B cell (primary cell): Measurements from ENCODE around the gene NDC80. TPM values are rescaled to one million over a fixed set of nuclear protein-coding genes. Genes with fewer than 3 reads are reported as not detected.

ENCODE experiments used
- ATAC-seq: fragments of 200-7000 bp; cut with Tn5 transposase; one replicate; pipeline ENCODE4 v1.10.0; 2021; ENCODE audit warnings: low read depth, mild to moderate bottlenecking, moderate number of reproducible peaks, moderate library complexity
- CTCF ChIA-PET: fragments of 350-600 bp; sonication (Branson Sonifier 250); formaldehyde crosslinking; loops from one replicate; lab custom pipeline; 2021; ENCODE audit warnings: antibody characterized with exemption, inconsistent platforms; lab: Charles Lee
- POLR2A ChIA-PET: fragments of 350-600 bp; sonication (Branson Sonifier 250); formaldehyde crosslinking; loops from one replicate; lab custom pipeline; 2021; ENCODE audit warnings: antibody characterized with exemption; lab: Charles Lee
- DNase-seq: peaks from one replicate; pipeline ENCODE4 v3.0.0; 2013
- H2AFZ ChIP-seq: 2 replicates; pipeline ENCODE4 v1.6.1; 2012; ENCODE audit warnings: mild to moderate bottlenecking, low read depth, low read length; ENCODE audit not compliant: insufficient read depth, poor library complexity, severe bottlenecking
- H3K27ac ChIP-seq, 2 donors: 1 replicate in 1 of 2; 2 replicates in 1 of 2; pipeline ENCODE4 v1.5.1; 2012 to 2013; ENCODE audit warnings: low read length in 2 of 2, mild to moderate bottlenecking in 2 of 2, moderate library complexity in 1 of 2
- H3K27me3 ChIP-seq, 4 experiments: fragments of 200-600 bp in 1 of 4; sonication (generic) in 1 of 4; replicated peaks in 1 of 4; 1 replicate in 2 of 4; 2 replicates in 2 of 4; pipeline versions ENCODE4 v1.6.1 to v1.7.0; 2013 to 2016; ENCODE audit warnings: low read length in 3 of 4, mild to moderate bottlenecking in 2 of 4, mixed read lengths in 1 of 4, moderate library complexity in 1 of 4; ENCODE audit not compliant: insufficient read depth in 4 of 4, control insufficient read depth in 3 of 4; ENCODE audit errors: control extremely low read depth in 1 of 4
- H3K36me3 ChIP-seq, 2 experiments: replicated peaks in 1 of 2; 1 replicate in 1 of 2; 2 replicates in 1 of 2; pipeline versions ENCODE4 v1.6.1 to v1.7.1; 2013; ENCODE audit warnings: low read length in 1 of 2; ENCODE audit not compliant: insufficient read depth in 2 of 2, control insufficient read depth in 1 of 2; ENCODE audit errors: control extremely low read depth in 1 of 2, extremely low read depth in 1 of 2
- H3K4me1 ChIP-seq, 2 donors: fragments of 200-600 bp in 1 of 2; sonication (generic) in 1 of 2; 1 replicate in 1 of 2; 2 replicates in 1 of 2; pipeline versions ENCODE4 v1.5.1 to v1.6.1; 2013 to 2017; ENCODE audit warnings: low read length in 2 of 2; ENCODE audit not compliant: control insufficient read depth in 2 of 2, insufficient read depth in 2 of 2
- H3K4me2 ChIP-seq: replicated peaks from 2 replicates; pipeline ENCODE3; 2012; ENCODE audit warnings: mild to moderate bottlenecking, low read depth, low read length; ENCODE audit not compliant: poor library complexity, severe bottlenecking
- H3K4me3 ChIP-seq, 5 experiments: fragments of 200-600 bp in 1 of 5; sonication (generic) in 1 of 5; 1 replicate in 3 of 5; 2 replicates in 2 of 5; pipeline versions ENCODE4 v1.5.1 to v1.7.0; 2011 to 2016; ENCODE audit warnings: low read length in 4 of 5, mild to moderate bottlenecking in 4 of 5, low read depth in 2 of 5, control low read depth in 1 of 5, moderate library complexity in 1 of 5; ENCODE audit not compliant: insufficient read depth in 1 of 5; ENCODE audit errors: control extremely low read depth in 1 of 5, extremely low read depth in 1 of 5
- H3K79me2 ChIP-seq: fragments of 200-600 bp; sonication (generic); one replicate; pipeline ENCODE4 v1.6.0; 2016; ENCODE audit warnings: low read length; ENCODE audit not compliant: control insufficient read depth, insufficient read depth
- H3K9ac ChIP-seq: fragments of 200-600 bp; sonication (generic); 2 replicates; pipeline ENCODE4 v1.6.1; 2017; ENCODE audit warnings: mild to moderate bottlenecking, low read length, moderate library complexity
- H3K9me3 ChIP-seq, 3 donors: one replicate each; pipeline versions ENCODE4 v1.6.1 to v1.7.1; 2013; ENCODE audit warnings: low read length in 2 of 3; ENCODE audit not compliant: control insufficient read depth in 2 of 3, insufficient read depth in 1 of 3; ENCODE audit errors: control extremely low read depth in 1 of 3
- H4K20me1 ChIP-seq: 2 replicates; pipeline ENCODE4 v1.6.0; 2012; ENCODE audit warnings: mild to moderate bottlenecking, low read length; ENCODE audit not compliant: insufficient read depth, control insufficient read depth, poor library complexity, severe bottlenecking
- H3K27ac Mint-ChIP-seq: one replicate; pipeline ENCODE4 v1.8.0; 2021; ENCODE audit warnings: mixed read lengths
- H3K27me3 Mint-ChIP-seq: one replicate; pipeline ENCODE4 v1.8.0; 2021; ENCODE audit warnings: mixed read lengths
- H3K4me1 Mint-ChIP-seq: one replicate; pipeline ENCODE4 v1.8.0; 2021; ENCODE audit warnings: mixed read lengths
- H3K4me3 Mint-ChIP-seq: one replicate; pipeline ENCODE4 v1.8.0; 2021; ENCODE audit warnings: mixed read lengths
- H3K9me3 Mint-ChIP-seq: one replicate; pipeline ENCODE4 v1.8.0; 2022; ENCODE audit warnings: mixed read lengths; ENCODE audit not compliant: insufficient read depth
- CTCF ChIP-seq: fragments of 200-600 bp; IDR thresholded peaks from one replicate; pipeline ENCODE4 v1.8.0; 2022; ENCODE audit warnings: antibody characterized with exemption, mild to moderate bottlenecking
- EZH2 ChIP-seq: IDR thresholded peaks from 2 replicates; pipeline ENCODE4 v1.6.1; 2012; ENCODE audit warnings: borderline replicate concordance, low read depth, mild to moderate bottlenecking, moderate library complexity, low read length; ENCODE audit not compliant: insufficient read depth, poor library complexity, severe bottlenecking
- WGBS: methylation state at CpG from one replicate; pipeline ENCODE4 v1.1.5; 2013; ENCODE audit warnings: missing lambda C conversion rate; ENCODE audit not compliant: insufficient coverage; 5-methylcytosine and 5-hydroxymethylcytosine counted together
- intact Hi-C: fragments of 100-400 bp; cut with micrococcal nuclease; formaldehyde crosslinking; loops from one replicate; pipeline ENCODE4 v1.10.0; 2022
- polyA plus RNA-seq: library from polyadenylated mRNA; depleted of rRNA; stranded (reverse); fragments of >200 nt; gene quantifications from 2 replicates; pipeline ENCODE4 v1.2.3, GENCODE V29; 2012
- total RNA-seq, 2 donors: library from RNA; stranded (reverse); fragments of 120-200 nt in 1 of 2; gene quantifications; 1 replicate in 1 of 2; 2 replicates in 1 of 2; pipeline versions ENCODE4 v1.2.3 to v1.2.4, GENCODE V29; 2013 to 2022

NDC80 gene
- total and polyA plus RNA-seq, 2 donors (not counting 1 experiment from before 2014, with no cell fraction given), result 1.3 to 3.9 TPM

- no peak overlapping the region for H3K4me2 ChIP-seq
- Mint-ChIP-seq H3K4me1 (peaks cover 11% of the 10 kb centered on the region), H3K27me3 (no peaks in the 10 kb centered on the region), H3K9me3 (peaks cover 2% of the 10 kb centered on the region), H3K27ac (no peak overlapping the region), H3K4me3 (no peak overlapping the region)
- DNase-seq, result no peak
- intact Hi-C loops, result no loop called here
- H3K27ac ChIP-seq, result no peak overlapping the region
- H3K9ac ChIP-seq, result no peak overlapping the region
- H2AFZ ChIP-seq, result no peak overlapping the region
- WGBS, result no CpG with 5 or more reads among the region's 5 CpGs
- POLR2A ChIA-PET, result interaction anchor here (0.6 to 0.7 kb wide), 2 partner anchors 26 to 93 kb away, joined by 3 to 4 read pairs; no protein-coding TSS in a partner anchor
- H4K20me1 ChIP-seq, result no peaks in the 10 kb centered on the region
- peaks cover 0 to 11% of the 10 kb centered on the region in 2 donors for H3K4me1 ChIP-seq
- no peaks in the 10 kb centered on the region for H3K79me2 ChIP-seq
- peaks cover 0 to 4% (median 0%) of the 10 kb centered on the region in 3 donors for H3K9me3 ChIP-seq
- H3K27me3 ChIP-seq, result no peaks in the 10 kb centered on the region
- TF ChIP-seq CTCF, result no peak
- no peak for TF ChIP-seq EZH2
- no peak for ATAC-seq
- CTCF ChIA-PET, result no interaction called here
- no peak overlapping the region for H3K4me3 ChIP-seq
- peaks cover 0 to 2% of the 10 kb centered on the region in 2 experiments for H3K36me3 ChIP-seq
Measured at GRCh38 chr18:2610549-2610948, 39.2 kb downstream of the NDC80 start.

GRCh38 chr18:2612996-2613395, 41.6 kb downstream of the NDC80 start:
- H3K27me3 Mint-ChIP-seq, result no peaks in the 10 kb centered on the region
- no peak overlapping the region for H3K27ac Mint-ChIP-seq
- no peaks in the 10 kb centered on the region for H3K27me3 ChIP-seq
- no peaks in the 10 kb centered on the region for H4K20me1 ChIP-seq
- H3K9me3 ChIP-seq, result peaks cover 0 to 4% (median 0%) of the 10 kb centered on the region in 3 donors
- no peaks in the 10 kb centered on the region for H3K4me1 ChIP-seq
- no peak overlapping the region for H3K4me3 Mint-ChIP-seq
- H3K79me2 ChIP-seq, result no peaks in the 10 kb centered on the region
- no peak overlapping the region for H3K27ac ChIP-seq
- CTCF ChIA-PET, result no interaction called here
- no peak overlapping the region for H3K9ac ChIP-seq
- WGBS, result no CpG with 5 or more reads among the region's 1 CpG
- H3K4me3 ChIP-seq, result no peak overlapping the region
- POLR2A ChIA-PET, result interaction anchor here (0.9 to 1.5 kb wide), 3 partner anchors 24 to 347 kb away, joined by 3 read pairs; partner anchors contain the start of gene SMCHD1
- H3K36me3 ChIP-seq, result peaks cover 0 to 2% of the 10 kb centered on the region in 2 experiments
- H2AFZ ChIP-seq, result no peak overlapping the region
- intact Hi-C loops, result no loop called here
- ATAC-seq (no peak), DNase-seq (no peak)
- TF ChIP-seq CTCF, result no peak
- TF ChIP-seq EZH2, result no peak
- no peaks in the 10 kb centered on the region for H3K4me1 Mint-ChIP-seq
- H3K4me2 ChIP-seq, result no peak overlapping the region
- H3K9me3 Mint-ChIP-seq, result peaks cover 2% of the 10 kb centered on the region
